NCI-H345 (cell line): ENCODE results near the gene ADGRA1.

Experiments
- DNase-seq: peaks from one replicate; lab custom pipeline; 2025; lab: John Stamatoyannopoulos, UW

ADGRA1 gene

GRCh38 chr10:133180192-133180964 lies 92.7 kb downstream of the ADGRA1 start:
- no peak for DNase-seq

- no peak for DNase-seq
Observed at GRCh38 chr10:133180965-133181639, 93.4 kb downstream of the ADGRA1 start.
